Neural crest cell (in vitro differentiated cells): ENCODE measurements around the gene CDHR5. TPM values are rescaled to one million over a fixed set of nuclear protein-coding genes. Genes with fewer than 3 reads are reported as not detected.
"Not testable (repeated sequence)": the region's sequence is repeated elsewhere in the genome, so short reads cannot be mapped to it uniquely, and the experiment has no call there.

ENCODE experiments used
- DNase-seq: peaks from one replicate; pipeline ENCODE4 v3.0.0; 2021; ENCODE audit warnings: low read depth, mixed read lengths, low spot score
- H3K27ac Mint-ChIP-seq: one replicate; pipeline ENCODE4 v1.8.0; 2021; ENCODE audit warnings: mild to moderate bottlenecking, mixed read lengths; ENCODE audit not compliant: unreplicated experiment
- H3K27me3 Mint-ChIP-seq: 2 replicates; pipeline ENCODE4 v1.8.0; 2021; ENCODE audit warnings: low read depth, mild to moderate bottlenecking, mixed read lengths
- H3K36me3 Mint-ChIP-seq: 2 replicates; pipeline ENCODE4 v1.8.0; 2021; ENCODE audit warnings: low read depth, mild to moderate bottlenecking, mixed read lengths
- H3K4me1 Mint-ChIP-seq: 2 replicates; pipeline ENCODE4 v1.8.0; 2021; ENCODE audit warnings: mixed read lengths
- H3K4me3 Mint-ChIP-seq: one replicate; pipeline ENCODE4 v1.8.0; 2021; ENCODE audit warnings: mild to moderate bottlenecking, mixed read lengths
- H3K9me3 Mint-ChIP-seq: 2 replicates; pipeline ENCODE4 v1.8.0; 2021; ENCODE audit warnings: mixed read lengths
- CTCF ChIP-seq: fragments of 200-600 bp; sonication (generic); conservative IDR thresholded peaks from 2 replicates; pipeline ENCODE4 v1.5.0; 2021; ENCODE audit warnings: antibody characterized with exemption, mild to moderate bottlenecking
- total RNA-seq: library from RNA; stranded (reverse); gene quantifications from 2 replicates; pipeline ENCODE4 v1.2.1, GENCODE V29; 2021

Gene CDHR5
- total RNA-seq, 1 donor from 2014 or later = not detected

GRCh38 chr11:657691-658126 lies 33.0 kb upstream of the CDHR5 start:
- H3K27ac Mint-ChIP-seq = no peak overlapping the region
- peaks cover 3% of the 10 kb centered on the region for H3K4me1 Mint-ChIP-seq
- no peaks in the 10 kb centered on the region for H3K9me3 Mint-ChIP-seq
- no peak overlapping the region for H3K4me3 Mint-ChIP-seq
- no peak for TF ChIP-seq CTCF
- H3K27me3 Mint-ChIP-seq = no peaks in the 10 kb centered on the region
- DNase-seq = no peak
- peaks cover 5% of the 10 kb centered on the region for H3K36me3 Mint-ChIP-seq

- no peaks in the 10 kb centered on the region for H3K9me3 Mint-ChIP-seq
- H3K27me3 Mint-ChIP-seq = no peaks in the 10 kb centered on the region
- TF ChIP-seq CTCF = no peak
- H3K4me1 Mint-ChIP-seq = no peaks in the 10 kb centered on the region
- no peak overlapping the region for H3K4me3 Mint-ChIP-seq
- H3K36me3 Mint-ChIP-seq = peaks cover 5% of the 10 kb centered on the region
- no peak for DNase-seq
- no peak overlapping the region for H3K27ac Mint-ChIP-seq
These were observed 32.1 kb upstream of the CDHR5 start for GRCh38 chr11:656866-657265.

GRCh38 chr11:656426-656825 lies 31.7 kb upstream of the CDHR5 start:
- no peak overlapping the region for H3K27ac Mint-ChIP-seq
- H3K9me3 Mint-ChIP-seq = no peaks in the 10 kb centered on the region
- peaks cover 6% of the 10 kb centered on the region for H3K36me3 Mint-ChIP-seq
- DNase-seq = no peak
- H3K4me3 Mint-ChIP-seq = no peak overlapping the region
- H3K4me1 Mint-ChIP-seq = no peaks in the 10 kb centered on the region
- H3K27me3 Mint-ChIP-seq = no peaks in the 10 kb centered on the region
- no peak for TF ChIP-seq CTCF

GRCh38 chr11:655036-655726 lies 30.4 kb upstream of the CDHR5 start:
- Mint-ChIP-seq H3K27me3 (no peaks in the 10 kb centered on the region), H3K27ac (no peak overlapping the region), H3K36me3 (peaks cover 8% of the 10 kb centered on the region), H3K9me3 (no peaks in the 10 kb centered on the region), H3K4me1 (no peaks in the 10 kb centered on the region), H3K4me3 (no peak overlapping the region)
- DNase-seq = no peak
- no peak for TF ChIP-seq CTCF

GRCh38 chr11:654444-654843 lies 29.7 kb upstream of the CDHR5 start:
- H3K9me3 Mint-ChIP-seq, DNase-seq, H3K4me3 Mint-ChIP-seq, H3K27me3 Mint-ChIP-seq, H3K36me3 Mint-ChIP-seq, H3K4me1 Mint-ChIP-seq, H3K27ac Mint-ChIP-seq: not testable (repeated sequence)

- Mint-ChIP-seq H3K9me3 (no peaks in the 10 kb centered on the region), H3K4me3 (no peak overlapping the region), H3K27me3 (no peaks in the 10 kb centered on the region), H3K36me3 (peaks cover 8% of the 10 kb centered on the region), H3K4me1 (no peaks in the 10 kb centered on the region), H3K27ac (no peak overlapping the region)
- no peak for DNase-seq
- no peak for TF ChIP-seq CTCF
These were observed 29.1 kb upstream of the CDHR5 start for GRCh38 chr11:653837-654236.

- H3K27ac Mint-ChIP-seq, H3K27me3 Mint-ChIP-seq, DNase-seq, H3K9me3 Mint-ChIP-seq, H3K4me1 Mint-ChIP-seq, H3K4me3 Mint-ChIP-seq: not testable (repeated sequence)
- peaks cover 11% of the 10 kb centered on the region for H3K36me3 Mint-ChIP-seq
These were observed 28.4 kb upstream of the CDHR5 start for GRCh38 chr11:653136-653535.
